HEK293 (cell line): ENCODE results near the gene HOXC10.

Source experiments
- KLF1 ChIP-seq: fragments of 450-650 bp; formaldehyde crosslinking; IDR thresholded peaks from 2 replicates; pipeline ENCODE4 v1.5.1; 2016; ENCODE audit warnings: missing biosample characterization, missing genetic modification characterization
- KLF10 ChIP-seq: fragments of 450-650 bp; IDR thresholded peaks from 2 replicates; pipeline ENCODE4 v1.5.1; 2018; ENCODE audit warnings: missing biosample characterization, mild to moderate bottlenecking, missing genetic modification characterization
- OVOL3 ChIP-seq: fragments of 450-650 bp; formaldehyde crosslinking; IDR thresholded peaks from 2 replicates; pipeline ENCODE4 v1.5.1; 2016; ENCODE audit warnings: missing biosample characterization, missing genetic modification characterization
- SETDB1 ChIP-seq: IDR thresholded peaks from one replicate; pipeline ENCODE4 v1.6.1; 2017; ENCODE audit warnings: mild to moderate bottlenecking, low read length, moderate library complexity, mixed read lengths; ENCODE audit not compliant: insufficient read length
- ZBTB48 ChIP-seq: fragments of 450-650 bp; formaldehyde crosslinking; IDR thresholded peaks from 2 replicates; pipeline ENCODE4 v1.5.1; 2016; ENCODE audit warnings: missing biosample characterization, missing genetic modification characterization
- ZNF114 ChIP-seq: fragments of 450-650 bp; formaldehyde crosslinking; IDR thresholded peaks from 2 replicates; pipeline ENCODE4 v1.5.0; 2017; ENCODE audit warnings: missing biosample characterization, missing genetic modification characterization
- ZNF174 ChIP-seq: fragments of 450-650 bp; formaldehyde crosslinking; IDR thresholded peaks from 2 replicates; pipeline ENCODE4 v1.5.0; 2017; ENCODE audit warnings: missing biosample characterization, mild to moderate bottlenecking, missing genetic modification characterization
- ZNF184 ChIP-seq: fragments of 450-650 bp; IDR thresholded peaks from 2 replicates; pipeline ENCODE4 v1.5.1; 2018; ENCODE audit warnings: missing biosample characterization, mild to moderate bottlenecking, missing genetic modification characterization
- ZNF239 ChIP-seq: fragments of 450-650 bp; formaldehyde crosslinking; IDR thresholded peaks from 2 replicates; pipeline ENCODE4 v1.5.1; 2016; ENCODE audit warnings: missing biosample characterization, missing genetic modification characterization
- ZNF24 ChIP-seq: fragments of 450-650 bp; formaldehyde crosslinking; IDR thresholded peaks from 2 replicates; pipeline ENCODE4 v1.5.1; 2016; ENCODE audit warnings: missing biosample characterization, missing genetic modification characterization
- ZNF629 ChIP-seq: fragments of 450-650 bp; formaldehyde crosslinking; IDR thresholded peaks from 2 replicates; pipeline ENCODE4 v1.5.1; 2017; ENCODE audit warnings: missing biosample characterization, missing genetic modification characterization
- TF ChIP-seq, protein P1 (sequence below): fragments of 450-650 bp; formaldehyde crosslinking; IDR thresholded peaks from 2 replicates; pipeline ENCODE4 v1.5.1; 2016; ENCODE audit warnings: missing biosample characterization, missing genetic modification characterization
- TF ChIP-seq, protein P2 (sequence below): fragments of 450-650 bp; formaldehyde crosslinking; IDR thresholded peaks from 2 replicates; pipeline ENCODE4 v1.5.1; 2016; ENCODE audit warnings: missing biosample characterization, missing genetic modification characterization, low read depth
- TF ChIP-seq, protein P3 (sequence below): fragments of 450-650 bp; formaldehyde crosslinking; IDR thresholded peaks from 2 replicates; pipeline ENCODE4 v1.5.1; 2016; ENCODE audit warnings: missing biosample characterization, missing genetic modification characterization

DNA sequence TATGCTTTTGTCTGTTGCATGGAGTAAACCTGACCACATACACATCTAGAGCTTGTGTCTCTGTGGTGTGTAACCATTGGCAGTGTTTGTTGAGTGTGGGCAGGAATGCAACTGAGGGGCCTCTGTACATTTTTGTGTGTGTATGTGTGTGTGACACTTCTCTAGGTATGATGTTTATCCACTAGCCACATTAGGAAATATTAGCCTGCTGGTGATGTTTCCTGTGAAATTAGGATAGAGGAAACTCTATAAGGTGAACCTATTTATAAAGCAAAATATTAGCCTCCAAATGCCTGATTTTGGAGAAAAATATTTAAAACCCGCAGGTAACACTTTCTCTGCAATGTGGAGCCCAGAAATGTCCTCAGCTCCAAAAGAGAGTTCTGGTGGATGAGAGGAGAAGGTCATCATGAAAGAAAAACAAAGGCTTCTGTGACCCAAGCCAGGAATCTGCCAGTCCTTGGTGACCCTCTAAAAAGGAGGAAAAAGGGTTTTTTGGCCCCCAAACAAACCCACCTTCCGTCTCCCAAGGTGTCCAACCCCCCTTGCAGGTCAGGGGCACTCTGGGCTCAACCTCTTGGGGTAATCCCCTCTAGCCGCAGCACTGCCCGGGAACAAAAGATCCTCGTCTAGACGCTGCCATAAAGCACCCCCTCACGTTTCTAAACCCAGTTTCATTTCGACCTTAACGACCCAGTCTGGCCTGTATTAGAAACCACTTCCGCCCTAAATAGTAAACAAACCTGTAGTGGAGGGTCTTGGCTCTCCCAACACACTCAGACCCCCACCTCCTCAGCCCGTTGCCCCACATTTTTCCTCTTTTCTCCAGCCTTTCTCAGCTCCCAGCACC is 7.1 kb upstream of the HOXC10 start:
- TF ChIP-seq ZNF24 (tag by site-specific recombination) (no peak), ZBTB48 (tag by site-specific recombination) (no peak), OVOL3 (tag by site-specific recombination) (no peak), ZNF629 (tag by site-specific recombination) (no peak), KLF1 (tag by site-specific recombination) (no peak), SETDB1 (no peak), ZNF174 (no peak), ZNF184 (no peak), ZNF114 (no peak), KLF10 (tag by site-specific recombination) (no peak), ZNF239 (tag by site-specific recombination) (no peak)
- TF ChIP-seq, protein P1, sequence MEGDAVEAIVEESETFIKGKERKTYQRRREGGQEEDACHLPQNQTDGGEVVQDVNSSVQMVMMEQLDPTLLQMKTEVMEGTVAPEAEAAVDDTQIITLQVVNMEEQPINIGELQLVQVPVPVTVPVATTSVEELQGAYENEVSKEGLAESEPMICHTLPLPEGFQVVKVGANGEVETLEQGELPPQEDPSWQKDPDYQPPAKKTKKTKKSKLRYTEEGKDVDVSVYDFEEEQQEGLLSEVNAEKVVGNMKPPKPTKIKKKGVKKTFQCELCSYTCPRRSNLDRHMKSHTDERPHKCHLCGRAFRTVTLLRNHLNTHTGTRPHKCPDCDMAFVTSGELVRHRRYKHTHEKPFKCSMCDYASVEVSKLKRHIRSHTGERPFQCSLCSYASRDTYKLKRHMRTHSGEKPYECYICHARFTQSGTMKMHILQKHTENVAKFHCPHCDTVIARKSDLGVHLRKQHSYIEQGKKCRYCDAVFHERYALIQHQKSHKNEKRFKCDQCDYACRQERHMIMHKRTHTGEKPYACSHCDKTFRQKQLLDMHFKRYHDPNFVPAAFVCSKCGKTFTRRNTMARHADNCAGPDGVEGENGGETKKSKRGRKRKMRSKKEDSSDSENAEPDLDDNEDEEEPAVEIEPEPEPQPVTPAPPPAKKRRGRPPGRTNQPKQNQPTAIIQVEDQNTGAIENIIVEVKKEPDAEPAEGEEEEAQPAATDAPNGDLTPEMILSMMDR (tag by site-specific recombination): no peak
- TF ChIP-seq, protein P2, sequence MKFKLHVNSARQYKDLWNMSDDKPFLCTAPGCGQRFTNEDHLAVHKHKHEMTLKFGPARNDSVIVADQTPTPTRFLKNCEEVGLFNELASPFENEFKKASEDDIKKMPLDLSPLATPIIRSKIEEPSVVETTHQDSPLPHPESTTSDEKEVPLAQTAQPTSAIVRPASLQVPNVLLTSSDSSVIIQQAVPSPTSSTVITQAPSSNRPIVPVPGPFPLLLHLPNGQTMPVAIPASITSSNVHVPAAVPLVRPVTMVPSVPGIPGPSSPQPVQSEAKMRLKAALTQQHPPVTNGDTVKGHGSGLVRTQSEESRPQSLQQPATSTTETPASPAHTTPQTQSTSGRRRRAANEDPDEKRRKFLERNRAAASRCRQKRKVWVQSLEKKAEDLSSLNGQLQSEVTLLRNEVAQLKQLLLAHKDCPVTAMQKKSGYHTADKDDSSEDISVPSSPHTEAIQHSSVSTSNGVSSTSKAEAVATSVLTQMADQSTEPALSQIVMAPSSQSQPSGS (tag by site-specific recombination): no peak
- TF ChIP-seq, protein P3, sequence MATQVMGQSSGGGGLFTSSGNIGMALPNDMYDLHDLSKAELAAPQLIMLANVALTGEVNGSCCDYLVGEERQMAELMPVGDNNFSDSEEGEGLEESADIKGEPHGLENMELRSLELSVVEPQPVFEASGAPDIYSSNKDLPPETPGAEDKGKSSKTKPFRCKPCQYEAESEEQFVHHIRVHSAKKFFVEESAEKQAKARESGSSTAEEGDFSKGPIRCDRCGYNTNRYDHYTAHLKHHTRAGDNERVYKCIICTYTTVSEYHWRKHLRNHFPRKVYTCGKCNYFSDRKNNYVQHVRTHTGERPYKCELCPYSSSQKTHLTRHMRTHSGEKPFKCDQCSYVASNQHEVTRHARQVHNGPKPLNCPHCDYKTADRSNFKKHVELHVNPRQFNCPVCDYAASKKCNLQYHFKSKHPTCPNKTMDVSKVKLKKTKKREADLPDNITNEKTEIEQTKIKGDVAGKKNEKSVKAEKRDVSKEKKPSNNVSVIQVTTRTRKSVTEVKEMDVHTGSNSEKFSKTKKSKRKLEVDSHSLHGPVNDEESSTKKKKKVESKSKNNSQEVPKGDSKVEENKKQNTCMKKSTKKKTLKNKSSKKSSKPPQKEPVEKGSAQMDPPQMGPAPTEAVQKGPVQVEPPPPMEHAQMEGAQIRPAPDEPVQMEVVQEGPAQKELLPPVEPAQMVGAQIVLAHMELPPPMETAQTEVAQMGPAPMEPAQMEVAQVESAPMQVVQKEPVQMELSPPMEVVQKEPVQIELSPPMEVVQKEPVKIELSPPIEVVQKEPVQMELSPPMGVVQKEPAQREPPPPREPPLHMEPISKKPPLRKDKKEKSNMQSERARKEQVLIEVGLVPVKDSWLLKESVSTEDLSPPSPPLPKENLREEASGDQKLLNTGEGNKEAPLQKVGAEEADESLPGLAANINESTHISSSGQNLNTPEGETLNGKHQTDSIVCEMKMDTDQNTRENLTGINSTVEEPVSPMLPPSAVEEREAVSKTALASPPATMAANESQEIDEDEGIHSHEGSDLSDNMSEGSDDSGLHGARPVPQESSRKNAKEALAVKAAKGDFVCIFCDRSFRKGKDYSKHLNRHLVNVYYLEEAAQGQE: no peak
